HPDE6-E6E7 (cell line): ENCODE measurements around the gene LSM12.
"Not testable (repeated sequence)": the region's sequence is repeated elsewhere in the genome, so short reads cannot be mapped to it uniquely, and the experiment has no call there.

ENCODE experiments used
- DNase-seq: peaks from one replicate; pipeline ENCODE4 v3.0.0; 2011; ENCODE audit warnings: missing footprints; ENCODE audit errors: extremely low spot score

LSM12 gene

DNA sequence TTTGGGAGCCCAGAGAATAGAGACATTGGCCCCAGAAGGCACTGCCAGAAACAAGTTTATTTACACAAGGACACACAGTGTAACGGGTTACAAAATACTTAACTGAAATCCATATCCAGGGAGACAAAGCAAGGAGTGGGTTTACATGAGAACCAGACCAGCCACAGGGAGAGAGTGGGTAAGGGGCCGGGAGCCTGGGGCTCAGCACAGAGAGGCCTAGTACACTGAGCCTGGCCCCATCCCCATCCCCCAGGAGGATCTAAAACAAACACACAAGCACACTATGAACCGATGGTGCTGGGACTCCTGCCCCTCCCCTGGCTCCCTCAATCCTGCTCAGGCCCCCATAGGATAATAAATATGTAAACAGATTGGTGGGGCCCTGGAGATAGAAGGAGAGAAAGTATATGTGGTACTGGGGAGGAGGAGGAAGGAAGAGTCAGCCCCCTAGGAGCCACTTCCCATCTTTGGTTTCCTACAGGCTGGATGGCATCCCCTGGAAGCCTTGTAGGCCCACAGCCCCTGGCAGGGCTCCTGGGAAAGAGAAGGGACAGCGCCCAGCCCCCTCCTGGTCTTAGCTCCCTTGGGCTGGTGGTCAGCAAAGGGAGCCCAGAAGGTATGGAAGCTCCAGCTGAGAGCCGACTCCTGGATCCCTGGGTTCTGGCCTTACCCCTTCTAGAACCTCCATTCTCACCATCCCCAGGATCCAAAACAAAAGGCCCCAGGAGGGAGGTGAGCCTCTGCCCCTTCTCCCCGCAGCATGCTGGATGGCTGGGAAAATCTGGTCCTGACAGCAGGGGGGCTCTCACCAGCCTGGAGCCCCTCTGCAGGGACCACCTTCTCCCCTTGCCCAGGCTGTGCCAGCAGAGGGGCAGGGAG is 10.5 kb upstream of the LSM12 start:
- DNase-seq: no peak

DNA sequence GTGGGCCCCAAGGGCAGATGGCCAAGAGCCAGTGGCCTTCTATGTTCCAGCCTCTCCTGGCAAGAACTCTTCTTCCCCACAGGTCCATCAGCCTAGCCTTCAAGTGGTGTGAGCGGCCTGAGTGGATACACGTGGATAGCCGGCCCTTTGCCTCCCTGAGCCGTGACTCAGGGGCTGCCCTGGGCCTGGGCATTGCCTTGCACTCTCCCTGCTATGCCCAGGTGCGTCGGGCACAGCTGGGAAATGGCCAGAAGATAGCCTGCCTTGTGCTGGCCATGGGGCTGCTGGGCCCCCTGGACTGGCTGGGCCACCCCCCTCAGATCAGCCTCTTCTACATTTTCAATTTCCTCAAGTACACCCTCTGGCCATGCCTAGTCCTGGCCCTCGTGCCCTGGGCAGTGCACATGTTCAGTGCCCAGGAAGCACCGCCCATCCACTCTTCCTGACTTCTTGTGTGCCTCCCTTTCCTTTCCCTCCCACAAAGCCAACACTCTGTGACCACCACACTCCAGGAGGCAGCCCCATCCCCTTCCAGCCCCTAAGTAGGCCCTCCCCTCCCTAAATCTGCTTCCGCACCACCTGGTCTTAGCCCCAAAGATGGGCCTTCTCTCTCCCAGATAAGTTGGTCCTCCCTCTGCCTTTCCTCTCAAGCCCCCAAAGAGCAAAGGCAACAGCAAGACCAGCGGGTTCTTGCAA is 9.3 kb upstream of the LSM12 start:
- DNase-seq: no peak

DNA sequence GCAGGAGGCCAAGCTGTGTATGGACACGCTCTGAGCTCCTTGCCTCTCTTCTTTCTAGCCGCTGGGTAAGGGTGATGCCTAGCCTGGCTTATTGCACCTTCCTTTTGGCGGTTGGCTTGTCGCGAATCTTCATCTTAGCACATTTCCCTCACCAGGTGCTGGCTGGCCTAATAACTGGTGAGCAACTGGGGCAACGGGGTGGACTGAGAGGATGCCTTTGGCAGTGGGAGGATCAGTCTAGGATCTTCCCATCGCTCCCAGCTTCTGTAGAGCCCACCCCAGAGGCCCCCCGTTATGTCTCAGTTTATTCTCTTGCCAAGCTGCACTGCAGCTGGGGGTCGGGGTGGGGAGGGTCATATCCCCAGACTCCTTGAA is 8.4 kb upstream of the LSM12 start:
- DNase-seq: no peak

DNA sequence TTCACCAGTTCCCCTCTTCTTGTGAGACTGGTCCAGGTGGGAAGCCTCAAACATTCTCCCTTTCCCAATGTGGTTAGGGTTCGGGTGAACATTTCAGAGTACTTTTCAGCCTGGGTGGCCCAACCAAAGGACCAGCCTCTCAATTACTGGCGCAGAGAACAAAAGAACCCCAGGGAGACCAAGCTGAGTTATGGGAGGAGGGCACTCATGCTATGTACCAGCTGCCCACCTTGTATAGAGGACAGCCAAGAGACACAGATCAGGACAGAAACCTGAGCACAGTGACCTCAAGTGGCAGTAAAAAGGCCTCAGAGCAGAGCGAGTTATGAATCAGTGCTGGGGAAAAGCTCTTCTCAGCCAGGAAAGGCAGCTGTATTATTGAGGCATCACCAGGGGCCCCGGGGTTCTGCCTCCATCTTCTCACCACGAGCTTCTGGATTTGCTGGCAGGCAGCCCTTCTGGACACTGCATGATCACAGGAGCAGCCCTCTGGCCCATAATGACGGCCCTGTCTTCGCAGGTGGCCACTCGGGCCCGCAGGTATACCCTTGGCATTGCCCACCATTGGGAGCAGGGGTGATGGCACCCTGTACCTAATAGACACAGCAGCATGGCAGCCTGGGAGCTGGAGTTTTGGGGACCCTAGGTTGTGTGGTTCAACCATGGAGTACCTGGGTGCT is 7.9 kb upstream of the LSM12 start:
- DNase-seq: no peak

DNA sequence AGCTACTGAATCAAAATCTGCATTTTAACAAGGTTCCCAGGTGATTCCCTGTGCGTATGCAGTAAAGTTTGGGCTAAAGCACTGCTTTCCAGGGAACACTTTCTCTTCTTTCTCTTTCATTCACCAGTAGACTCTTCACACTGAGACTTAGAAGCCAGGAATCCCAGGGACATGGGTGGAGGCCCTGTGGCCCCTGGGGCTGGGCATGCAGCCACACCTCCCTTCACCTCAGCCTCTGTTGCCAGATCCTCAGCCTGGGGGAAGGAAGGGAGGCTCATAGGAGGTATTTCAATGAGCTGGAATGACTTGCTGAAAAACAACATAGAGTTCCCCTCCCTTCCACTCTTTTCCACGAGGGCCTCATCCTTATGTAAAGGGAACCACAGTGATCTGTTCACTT is 5.3 kb upstream of the LSM12 start:
- no peak for DNase-seq

DNA sequence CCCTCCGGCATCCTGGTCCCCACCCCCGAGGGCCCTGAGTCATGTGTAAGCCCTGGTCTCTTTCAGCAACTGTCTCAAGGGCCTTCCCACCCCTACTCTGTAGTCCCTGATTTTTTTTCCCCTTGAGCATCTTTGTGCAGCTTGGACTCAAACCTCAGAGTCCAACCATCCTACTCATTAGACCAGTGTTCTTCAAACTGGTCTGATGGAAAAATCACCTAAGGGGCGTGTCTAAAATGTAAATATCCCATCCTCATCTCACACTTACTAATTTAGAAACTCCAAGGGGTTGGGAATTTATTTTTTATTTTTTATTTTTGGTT is 4.7 kb upstream of the LSM12 start:
- DNase-seq: no peak

DNA sequence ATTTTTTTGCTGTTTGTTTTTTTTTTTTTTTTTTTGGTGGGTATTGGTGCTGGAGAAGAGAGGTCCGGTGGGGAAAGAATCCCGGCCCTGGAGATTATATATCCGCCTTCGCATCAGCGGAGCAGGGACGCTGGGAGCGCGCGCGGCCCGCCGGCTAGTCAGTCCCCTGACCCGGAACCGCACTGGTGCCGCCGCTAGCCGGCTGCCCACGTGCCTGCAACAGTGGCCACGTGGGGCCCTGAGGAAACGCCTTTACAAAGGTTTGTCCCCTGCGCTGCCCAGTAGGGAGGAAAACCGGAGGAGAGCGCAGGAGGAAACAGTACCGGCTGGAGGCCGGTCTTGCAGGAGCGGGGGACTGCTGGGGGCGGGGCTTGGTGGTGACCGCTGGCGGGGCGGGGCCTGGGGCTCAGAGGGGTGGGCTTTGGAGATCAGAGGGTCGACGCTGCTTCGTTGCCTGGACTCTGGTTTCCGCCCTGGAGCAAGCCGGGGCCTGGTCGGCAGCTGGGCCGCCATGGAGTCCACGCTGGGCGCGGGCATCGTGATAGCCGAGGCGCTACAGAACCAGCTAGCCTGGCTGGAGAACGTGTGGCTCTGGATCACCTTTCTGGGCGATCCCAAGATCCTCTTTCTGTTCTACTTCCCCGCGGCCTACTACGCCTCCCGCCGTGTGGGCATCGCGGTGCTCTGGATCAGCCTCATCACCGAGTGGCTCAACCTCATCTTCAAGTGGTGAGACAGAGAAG is 4.2 kb upstream of the LSM12 start, which contains the start of gene G6PC3:
Gene G6PC3, plus strand, starts transcription at position 281 of the 743 bp plus-strand sequence. Its CDS starts 231 bp downstream, at position 512.
- peak; percentile 99 for DNase-seq

DNA sequence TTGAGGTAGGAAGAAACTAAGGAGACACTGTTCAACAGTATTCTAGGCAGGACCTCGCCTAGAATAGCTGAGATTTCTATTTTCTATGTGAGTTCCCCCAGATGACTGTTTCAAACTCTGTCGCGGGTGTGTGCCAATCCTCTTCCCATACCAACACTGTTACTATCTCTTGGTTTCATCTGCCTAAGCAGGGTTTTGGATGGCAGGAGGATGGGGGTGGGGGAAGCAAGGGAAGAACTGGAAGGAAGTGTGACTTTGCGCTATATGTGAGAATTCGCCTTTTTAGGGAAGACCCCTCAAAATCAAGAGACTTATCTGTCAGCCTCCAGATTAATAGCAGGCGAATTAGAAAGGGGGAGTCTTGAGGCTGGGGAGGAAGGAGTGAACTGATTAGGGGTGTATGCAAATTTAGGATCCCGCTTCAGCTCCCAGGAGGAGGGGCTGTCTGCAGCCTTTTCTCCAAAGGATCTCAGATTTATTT is 3.5 kb upstream of the LSM12 start:
- no peak for DNase-seq

DNA sequence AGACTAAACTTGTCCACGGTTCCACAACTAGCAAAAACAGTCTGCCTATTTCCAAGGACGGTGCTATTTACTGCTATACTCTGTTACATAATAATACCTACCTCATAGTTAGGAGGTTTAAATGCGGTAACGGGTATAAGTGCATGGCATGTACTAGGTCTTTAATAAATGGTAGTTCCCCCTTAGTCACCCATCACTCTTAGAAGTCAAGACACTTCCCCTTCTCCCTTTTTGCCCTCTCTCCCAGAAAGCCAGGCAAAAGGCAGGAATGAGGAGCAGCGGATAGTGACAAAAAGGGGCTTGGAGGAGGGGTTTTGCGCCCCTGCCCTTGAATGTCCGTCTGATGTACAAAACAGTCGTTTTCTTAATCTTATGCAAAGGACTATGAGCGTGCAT is 1.1 kb upstream of the LSM12 start:
- DNase-seq: no peak

DNA sequence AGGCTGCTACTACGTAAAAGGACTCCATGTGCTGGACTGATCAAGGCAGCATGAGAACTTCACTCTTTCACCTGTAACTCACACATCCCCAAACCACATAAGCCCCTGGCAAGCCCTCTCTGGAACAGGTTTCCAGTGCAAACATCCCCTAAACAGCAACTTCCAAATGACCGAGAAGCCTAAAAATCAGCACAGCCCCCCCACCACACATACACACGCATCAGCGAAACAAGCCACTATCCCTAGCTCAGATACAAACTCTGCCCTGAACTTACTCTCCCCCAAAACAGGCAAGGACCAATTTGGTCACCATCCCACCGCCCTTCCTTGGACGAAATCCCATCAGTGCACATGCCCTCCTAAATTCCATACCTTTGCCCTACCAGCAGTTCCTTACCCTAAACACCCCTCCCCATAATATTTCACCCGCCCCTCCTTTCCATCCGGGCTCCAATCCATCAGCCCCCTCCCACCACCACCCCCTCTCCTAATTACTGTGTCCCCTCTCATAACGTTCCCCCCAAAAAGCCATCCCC is 735 bp downstream of the LSM12 start:
- no peak for DNase-seq

DNA sequence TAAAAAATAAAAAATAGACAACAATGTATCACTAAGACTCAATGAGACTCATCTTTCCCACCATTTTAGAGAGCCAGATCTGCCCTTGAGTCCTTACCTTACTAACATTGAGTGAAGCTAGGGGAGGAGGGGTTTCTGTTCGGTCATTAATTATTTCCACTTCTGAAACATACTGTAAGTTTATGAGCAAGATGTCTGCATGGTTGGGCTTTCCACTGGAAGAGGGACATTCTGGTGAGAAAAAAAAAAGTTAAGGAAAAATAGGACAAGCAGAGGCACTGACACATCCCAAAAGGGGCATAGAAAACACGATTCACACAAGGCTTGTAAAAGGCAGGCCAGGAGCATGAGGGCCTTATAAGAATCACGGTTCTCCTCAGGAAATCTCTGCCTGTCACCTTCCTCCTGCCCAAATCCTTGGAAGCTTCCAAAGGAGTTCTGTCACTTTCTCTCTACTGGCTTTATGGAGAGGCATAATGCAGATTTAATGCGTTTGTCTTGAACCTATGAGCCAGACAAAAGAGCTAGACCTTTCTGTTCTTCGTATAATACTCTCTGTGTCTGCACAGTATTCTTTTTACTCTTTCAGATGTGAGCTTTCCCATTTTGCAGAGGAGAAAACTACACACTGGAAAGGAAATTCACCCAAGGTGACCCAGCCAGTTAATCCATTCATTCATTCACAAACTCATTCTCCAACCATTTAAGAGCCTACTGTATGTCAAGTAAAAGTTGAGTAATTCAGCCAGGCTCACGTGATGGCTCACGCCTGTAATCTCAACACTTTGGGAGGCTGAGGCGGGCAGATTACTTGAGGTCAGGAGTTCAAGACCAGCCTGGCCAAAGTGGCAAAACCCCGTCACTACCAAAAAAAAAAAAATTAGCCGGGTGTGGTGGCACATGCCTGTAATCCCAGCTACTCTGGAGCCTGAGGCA is 2.5 kb downstream of the LSM12 start:
- DNase-seq: no peak

DNA sequence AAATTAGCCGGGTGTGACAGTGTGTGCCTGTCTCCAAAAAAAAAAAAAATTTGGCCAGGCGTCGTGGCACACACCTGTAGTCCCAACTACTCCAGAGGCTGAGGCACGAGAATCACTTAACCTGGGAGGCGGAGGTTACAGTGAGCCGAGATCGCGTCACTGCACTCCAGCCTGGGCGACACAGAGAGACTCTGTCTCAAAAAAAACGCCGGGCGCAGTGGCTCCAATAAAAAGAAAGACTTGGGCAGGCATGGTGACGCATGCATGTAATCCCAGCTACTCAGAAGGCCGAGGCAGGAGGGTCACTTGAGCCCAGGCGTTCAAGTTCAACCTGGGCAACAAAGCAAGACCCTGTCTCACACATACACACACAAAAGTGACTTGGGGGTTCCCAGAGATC is 3.6 kb downstream of the LSM12 start:
- no peak for DNase-seq

DNA sequence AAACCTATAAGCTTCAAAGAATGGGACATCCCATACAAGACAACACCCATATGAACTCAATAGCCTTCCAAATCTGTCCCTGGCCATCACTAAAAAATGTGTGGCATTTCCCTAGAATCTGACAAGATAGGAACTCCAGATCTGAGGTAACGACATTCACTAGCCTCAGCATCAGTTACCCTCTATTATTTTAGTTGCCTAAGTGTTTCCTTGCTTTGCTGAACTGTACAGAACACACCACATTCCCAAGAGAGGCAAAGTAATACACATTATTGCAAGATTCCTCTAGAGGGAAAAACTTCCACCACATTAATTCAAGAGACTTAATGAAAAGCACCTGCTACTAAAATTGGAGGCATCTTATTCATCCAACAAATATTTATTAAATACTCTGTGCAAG is 5.0 kb downstream of the LSM12 start:
- no peak for DNase-seq

DNA sequence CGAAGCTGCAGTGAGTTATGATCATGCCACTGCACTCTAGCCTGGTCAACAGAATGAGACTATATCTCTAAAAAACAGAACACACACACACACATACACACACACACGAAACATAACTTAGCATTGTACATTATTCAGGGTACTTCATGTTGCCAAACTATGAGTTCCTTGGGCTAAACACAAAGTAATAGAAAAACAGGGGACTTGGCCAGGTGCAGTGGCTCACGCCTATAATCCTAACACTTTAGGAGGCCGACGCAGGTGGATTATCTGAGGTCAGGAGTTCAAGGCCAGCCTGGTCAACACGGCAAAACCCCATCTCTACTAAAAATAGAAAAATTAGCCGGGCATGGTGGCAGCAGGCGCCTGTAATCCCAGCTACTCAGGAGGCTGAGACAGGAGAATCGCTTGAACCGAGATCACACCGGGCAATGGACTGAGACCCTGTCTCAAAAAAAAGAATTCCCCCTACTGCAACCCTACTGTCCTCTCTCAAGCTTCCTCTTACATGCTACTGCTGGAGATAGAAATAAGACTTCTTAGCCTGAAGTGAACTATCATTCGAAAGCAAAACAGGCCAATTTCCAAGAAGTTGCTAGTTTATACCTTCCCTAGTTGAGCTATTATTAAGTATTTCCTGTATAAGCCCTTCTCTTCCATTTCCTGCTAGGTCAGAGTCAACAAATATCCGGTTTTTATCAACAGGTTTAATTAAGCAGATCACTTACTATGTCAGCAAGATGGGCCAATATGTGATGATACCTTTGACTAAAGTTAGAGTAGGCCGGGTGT is 7.2 kb downstream of the LSM12 start:
- no peak for DNase-seq

DNA sequence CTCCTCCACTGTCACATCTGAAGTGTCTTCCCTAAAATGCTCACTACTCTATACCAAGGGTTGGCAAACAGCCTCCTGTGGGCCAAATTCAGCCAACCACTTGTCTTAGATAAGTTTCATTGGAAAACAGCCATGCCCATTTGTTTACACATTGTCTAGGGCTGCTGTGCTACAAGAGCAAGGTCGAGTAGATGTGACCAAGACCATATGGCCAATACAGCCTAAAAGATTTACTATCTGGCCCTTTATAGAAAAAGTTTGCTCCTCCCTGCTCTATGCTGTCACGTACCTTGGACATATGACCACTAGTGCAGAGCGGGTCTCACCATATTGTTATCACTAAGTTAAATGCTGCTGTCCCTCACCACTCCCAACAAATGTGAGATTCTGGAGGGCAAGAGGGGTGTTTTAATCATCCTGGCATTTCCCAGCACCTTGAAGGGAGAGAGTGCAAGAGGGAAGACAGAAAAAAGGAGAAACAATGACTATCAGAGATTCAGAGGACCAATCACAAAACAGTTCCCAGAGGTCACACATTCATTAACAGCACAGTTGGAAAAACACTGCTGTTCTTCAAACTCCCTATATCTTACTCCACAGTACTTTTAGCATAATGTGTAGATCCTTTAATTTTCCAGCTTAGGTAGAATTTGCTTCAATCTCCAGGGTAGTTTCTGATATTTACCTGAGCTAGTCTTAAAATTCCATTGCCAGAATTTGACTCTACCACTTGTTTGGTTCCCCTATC is 13.2 kb downstream of the LSM12 start:
- DNase-seq: no peak

DNA sequence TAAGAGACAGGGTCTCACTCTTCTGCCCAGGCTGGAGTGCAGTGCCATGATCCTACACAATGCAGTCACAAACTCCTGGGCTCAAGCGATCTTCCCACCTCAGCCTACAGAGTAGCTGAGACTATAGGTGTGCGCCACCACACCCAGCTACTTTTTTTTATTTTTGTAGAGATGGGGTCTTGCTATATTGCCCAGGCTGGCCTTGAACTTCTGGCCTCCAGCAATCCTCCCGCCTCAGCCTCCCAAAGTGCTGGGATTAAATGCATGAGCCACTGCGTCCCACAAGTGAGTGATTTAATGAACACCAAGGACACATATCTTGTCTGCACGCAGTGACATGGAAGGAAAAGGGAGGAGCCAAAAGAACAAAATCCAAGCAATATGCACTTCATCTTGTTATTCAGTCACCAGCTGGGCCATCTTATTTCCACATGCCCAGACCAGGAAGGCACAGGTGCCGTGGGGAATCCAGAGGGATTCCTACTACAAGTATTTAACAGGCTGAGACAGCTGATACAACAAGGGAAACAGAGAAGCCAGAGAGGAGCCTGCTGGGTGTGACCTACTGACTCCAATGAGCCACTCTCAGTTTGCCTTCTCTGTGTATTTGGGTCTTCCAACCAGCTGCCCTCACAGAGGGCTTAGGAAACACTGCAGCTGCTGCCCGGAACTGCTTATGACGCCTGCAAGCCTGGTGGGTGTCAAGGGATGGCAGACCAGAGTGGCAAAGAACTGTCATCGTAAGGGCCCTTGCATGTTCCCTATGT is 17.0 kb downstream of the LSM12 start:
- no peak for DNase-seq

DNA sequence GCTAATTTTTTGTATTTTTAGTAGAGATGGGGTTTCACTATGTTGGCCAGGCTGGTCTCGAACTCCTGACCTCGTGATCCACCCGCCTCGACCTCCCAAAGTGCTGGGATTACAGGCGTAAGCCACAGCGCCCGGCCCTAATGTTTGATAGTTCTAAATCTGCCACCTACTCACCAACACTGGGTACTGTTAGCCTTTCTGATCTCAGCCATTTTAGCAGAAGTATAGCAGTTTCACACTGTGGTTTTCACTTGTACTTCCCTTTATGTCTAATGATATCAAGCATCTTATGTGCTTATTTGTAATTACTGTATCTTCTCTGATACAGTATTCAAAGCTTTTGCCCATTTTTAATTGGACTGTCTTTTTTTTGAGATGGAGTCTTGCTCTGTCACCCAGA is 19.6 kb downstream of the LSM12 start:
- DNase-seq: not testable (repeated sequence)

DNA sequence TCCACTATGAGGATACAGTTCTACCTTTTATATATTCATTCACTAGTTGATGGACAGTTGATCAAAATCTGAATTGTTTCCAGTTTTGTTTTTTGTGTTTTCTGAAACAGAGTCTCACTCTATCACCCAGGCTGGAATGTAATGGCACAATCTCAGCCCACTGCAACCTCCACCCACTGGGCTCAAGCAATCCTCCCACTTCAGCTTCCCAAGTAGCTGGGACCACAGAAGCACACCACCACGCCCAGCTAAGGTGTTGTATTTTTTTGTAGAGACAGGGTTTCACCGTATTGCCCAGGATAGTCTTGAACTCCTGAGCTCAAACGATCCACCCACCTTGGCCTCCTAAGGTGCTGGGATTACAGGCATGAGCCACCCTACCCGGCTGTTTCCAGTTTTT is 21.0 kb downstream of the LSM12 start:
- no peak for DNase-seq
